HEK293 (cell line): ENCODE results near the gene CMTM4.
"Not testable (repeated sequence)": the region's sequence is repeated elsewhere in the genome, so short reads cannot be mapped to it uniquely, and the experiment has no call there.

ENCODE experiments used
- ATF2 ChIP-seq: fragments of 450-650 bp; formaldehyde crosslinking; IDR thresholded peaks from 2 replicates; pipeline ENCODE4 v1.5.1; 2016; ENCODE audit warnings: missing biosample characterization, missing genetic modification characterization, low read depth
- PBX3 ChIP-seq: sonication (generic); formaldehyde crosslinking; IDR thresholded peaks from 2 replicates; pipeline ENCODE4 v1.8.1; 2022; ENCODE audit warnings: mild to moderate bottlenecking, moderate library complexity, missing genetic modification reagents
- ZFP3 ChIP-seq: fragments of 450-650 bp; formaldehyde crosslinking; IDR thresholded peaks from 2 replicates; pipeline ENCODE4 v1.5.1; 2016; ENCODE audit warnings: low read depth, missing biosample characterization, missing genetic modification characterization
- ZIC2 ChIP-seq: fragments of 450-650 bp; formaldehyde crosslinking; IDR thresholded peaks from 2 replicates; pipeline ENCODE4 v1.5.1; 2016; ENCODE audit warnings: missing biosample characterization, missing genetic modification characterization
- ZNF292 ChIP-seq: fragments of 450-650 bp; formaldehyde crosslinking; IDR thresholded peaks from 2 replicates; pipeline ENCODE4 v1.5.1; 2016; ENCODE audit warnings: low read depth, missing biosample characterization, missing genetic modification characterization, borderline replicate concordance
- ZNF311 ChIP-seq: fragments of 450-650 bp; formaldehyde crosslinking; IDR thresholded peaks from 2 replicates; pipeline ENCODE4 v1.5.1; 2017; ENCODE audit warnings: missing biosample characterization, missing genetic modification characterization, borderline replicate concordance
- ZNF629 ChIP-seq: fragments of 450-650 bp; formaldehyde crosslinking; IDR thresholded peaks from 2 replicates; pipeline ENCODE4 v1.5.1; 2017; ENCODE audit warnings: missing biosample characterization, missing genetic modification characterization
- ZNF747 ChIP-seq: fragments of 450-650 bp; formaldehyde crosslinking; IDR thresholded peaks from 2 replicates; pipeline ENCODE4 v1.5.1; 2016; ENCODE audit warnings: missing biosample characterization, missing genetic modification characterization
- TF ChIP-seq, protein P1 (sequence below): fragments of 450-650 bp; formaldehyde crosslinking; IDR thresholded peaks from 2 replicates; pipeline ENCODE4 v1.5.1; 2016; ENCODE audit warnings: missing biosample characterization, missing genetic modification characterization

DNA sequence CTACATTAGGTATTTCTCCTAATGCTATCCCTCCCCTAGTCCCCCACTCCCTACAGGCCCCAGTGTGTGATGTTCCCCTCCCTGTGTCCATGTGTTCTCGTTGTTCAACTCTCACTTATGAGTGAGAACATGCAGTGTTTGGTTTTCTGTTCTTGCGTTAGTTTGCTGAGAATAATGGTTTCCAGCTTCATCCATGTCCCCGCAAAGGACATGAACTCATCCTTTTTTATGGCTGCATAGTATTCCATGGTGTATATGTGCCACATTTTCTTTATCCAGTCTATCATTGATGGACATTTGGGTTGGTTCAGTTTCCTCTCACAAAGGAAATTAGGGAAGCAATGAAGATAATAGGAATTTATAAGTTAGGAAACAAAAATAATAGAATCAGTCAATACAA lies 129.3 kb downstream of the CMTM4 start:
- not testable (repeated sequence) for TF ChIP-seq ZIC2; ZNF311; ATF2; ZFP3 (tag by site-specific recombination); PBX3; ZNF747 (tag by site-specific recombination); ZNF292 (tag by site-specific recombination); ZNF629 (tag by site-specific recombination)
- TF ChIP-seq, protein P1, sequence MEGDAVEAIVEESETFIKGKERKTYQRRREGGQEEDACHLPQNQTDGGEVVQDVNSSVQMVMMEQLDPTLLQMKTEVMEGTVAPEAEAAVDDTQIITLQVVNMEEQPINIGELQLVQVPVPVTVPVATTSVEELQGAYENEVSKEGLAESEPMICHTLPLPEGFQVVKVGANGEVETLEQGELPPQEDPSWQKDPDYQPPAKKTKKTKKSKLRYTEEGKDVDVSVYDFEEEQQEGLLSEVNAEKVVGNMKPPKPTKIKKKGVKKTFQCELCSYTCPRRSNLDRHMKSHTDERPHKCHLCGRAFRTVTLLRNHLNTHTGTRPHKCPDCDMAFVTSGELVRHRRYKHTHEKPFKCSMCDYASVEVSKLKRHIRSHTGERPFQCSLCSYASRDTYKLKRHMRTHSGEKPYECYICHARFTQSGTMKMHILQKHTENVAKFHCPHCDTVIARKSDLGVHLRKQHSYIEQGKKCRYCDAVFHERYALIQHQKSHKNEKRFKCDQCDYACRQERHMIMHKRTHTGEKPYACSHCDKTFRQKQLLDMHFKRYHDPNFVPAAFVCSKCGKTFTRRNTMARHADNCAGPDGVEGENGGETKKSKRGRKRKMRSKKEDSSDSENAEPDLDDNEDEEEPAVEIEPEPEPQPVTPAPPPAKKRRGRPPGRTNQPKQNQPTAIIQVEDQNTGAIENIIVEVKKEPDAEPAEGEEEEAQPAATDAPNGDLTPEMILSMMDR: not testable (repeated sequence)
